K562 (cell line): ENCODE data around the gene ZSWIM7. TPM values are rescaled to one million over a fixed set of nuclear protein-coding genes. Genes with fewer than 3 reads are reported as not detected.

ENCODE experiments used
- ADNP ChIP-seq: fragments of 200-800 bp; sonication (Bioruptor generic); IDR thresholded peaks from 2 replicates; pipeline ENCODE4 v1.6.1; 2016; ENCODE audit warnings: missing genetic modification characterization, missing compliant biosample characterization
- BRD9 ChIP-seq: fragments of 450-650 bp; IDR thresholded peaks from 2 replicates; pipeline ENCODE4 v1.6.1; 2018; ENCODE audit warnings: low read depth; ENCODE audit not compliant: partially characterized antibody
- FOSL1 ChIP-seq: fragments of 200-800 bp; sonication (Bioruptor generic); conservative IDR thresholded peaks from 2 replicates; pipeline ENCODE4 v1.6.1; 2016; ENCODE audit warnings: missing genetic modification characterization, missing compliant biosample characterization
- KAT2B ChIP-seq: IDR thresholded peaks from one replicate; pipeline ENCODE4 v1.6.1; 2012; ENCODE audit warnings: low read depth, mild to moderate bottlenecking, control low read depth, inconsistent platforms, low read length, moderate library complexity
- MLLT1 ChIP-seq, 2 experiments: fragments of 450-650 bp; IDR thresholded peaks; 2 replicates each; pipeline ENCODE4 v1.6.1; 2016
- MTA3 ChIP-seq: fragments of 450-650 bp; formaldehyde crosslinking; IDR thresholded peaks from 2 replicates; pipeline ENCODE4 v1.6.1; 2017; ENCODE audit warnings: mild to moderate bottlenecking, borderline replicate concordance
- PTTG1 ChIP-seq: fragments of 450-650 bp; IDR thresholded peaks from 2 replicates; pipeline ENCODE4 v1.6.1; 2016; ENCODE audit warnings: low read depth, mild to moderate bottlenecking, missing genetic modification characterization, missing compliant biosample characterization
- SMAD2 ChIP-seq: fragments of 150-350 bp; IDR thresholded peaks from 2 replicates; pipeline ENCODE4 v1.6.1; 2014; ENCODE audit warnings: low read depth, mild to moderate bottlenecking, low read length
- SPI1 ChIP-seq: IDR thresholded peaks from 2 replicates; pipeline ENCODE4 v1.6.1; 2011; ENCODE audit warnings: low read depth, low read length, control low read depth, borderline replicate concordance
- ZFPM2 ChIP-seq: fragments of 250-450 bp; sonication (Bioruptor Pico); IDR thresholded peaks from 2 replicates; pipeline ENCODE4 v1.5.1; 2022; ENCODE audit warnings: mild to moderate bottlenecking
- ZNF134 ChIP-seq: fragments of 250-450 bp; sonication (Bioruptor Pico); conservative IDR thresholded peaks from 2 replicates; pipeline ENCODE4 v1.4.0; 2020
- ZNF639 ChIP-seq, 2 experiments: fragments of 200-800 bp in 1 of 2; sonication (Bioruptor generic) in 1 of 2; sonication (generic) in 1 of 2; formaldehyde crosslinking in 1 of 2; IDR thresholded peaks in 1 of 2; conservative IDR thresholded peaks in 1 of 2; 2 replicates each; pipeline versions ENCODE4 v1.5.0 to v1.6.1; 2016 to 2020; ENCODE audit warnings: missing compliant biosample characterization in 1 of 2, missing genetic modification characterization in 1 of 2, missing genetic modification reagents in 1 of 2
- ZNF668 ChIP-seq: fragments of 250-450 bp; sonication (Bioruptor Pico); IDR thresholded peaks from 2 replicates; pipeline ENCODE4 v1.8.0; 2022; ENCODE audit warnings: mild to moderate bottlenecking, inconsistent platforms
- polyA plus RNA-seq, 8 experiments: library from polyadenylated mRNA; depleted of rRNA in 4 of 8; stranded (reverse) in 5 of 8; unstranded in 3 of 8; fragments of >200 nt; fragmentation: Nextera tagmentation in 2 of 8; fragmentation: Illumina TruSeq in 1 of 8; extraction: Ambion mirVana in 2 of 8; extraction: Trizol in 1 of 8; gene quantifications; 2 replicates each; pipeline versions ENCODE4 v1.2.1 to v1.2.3, GENCODE V29; 2011 to 2014; ENCODE audit warnings: inconsistent platforms in 1 of 8, missing spikeins in 1 of 8
- total RNA-seq, 7 experiments: library from RNA; depleted of rRNA in 6 of 7; stranded (reverse); fragments of >200 nt in 6 of 7; fragmentation: Illumina TruSeq in 2 of 7; extraction: Trizol in 2 of 7; gene quantifications; 2 replicates each; pipeline versions ENCODE4 v1.2.1 to v1.2.3, GENCODE V29; 2011 to 2021; ENCODE audit warnings: low replicate concordance in 1 of 7
- TF ChIP-seq, protein P1 (sequence below): fragments of 250-450 bp; sonication (Bioruptor Pico); IDR thresholded peaks from 2 replicates; pipeline ENCODE4 v1.4.0; 2020
- TF ChIP-seq, protein P2 (sequence below), 3 experiments: fragments of 200-800 bp in 1 of 3; sonication (Bioruptor generic) in 1 of 3; sonication (generic) in 1 of 3; formaldehyde crosslinking in 1 of 3; IDR thresholded peaks; 2 replicates each; pipeline versions ENCODE4 v1.6.1 to v1.8.0; 2016 to 2022; ENCODE audit warnings: mild to moderate bottlenecking in 2 of 3, missing compliant biosample characterization in 2 of 3, missing genetic modification characterization in 2 of 3, missing genetic modification reagents in 1 of 3

ZSWIM7 gene
- total and polyA plus RNA-seq, 9 of the 15 experiments (the other 6 are each of a cell fraction or from before 2014, with no cell fraction given) = 5.9 to 18.7 (median 9.5) TPM

- 0 out of 2 replicates have a peak, but pooled peaks have one; percentile 16 for TF ChIP-seq SPI1
- 0 out of 2 replicates have a peak, but pooled peaks have one; percentile 13 for TF ChIP-seq FOSL1
- TF ChIP-seq PTTG1 (tag) = no peak
- TF ChIP-seq, protein P1, sequence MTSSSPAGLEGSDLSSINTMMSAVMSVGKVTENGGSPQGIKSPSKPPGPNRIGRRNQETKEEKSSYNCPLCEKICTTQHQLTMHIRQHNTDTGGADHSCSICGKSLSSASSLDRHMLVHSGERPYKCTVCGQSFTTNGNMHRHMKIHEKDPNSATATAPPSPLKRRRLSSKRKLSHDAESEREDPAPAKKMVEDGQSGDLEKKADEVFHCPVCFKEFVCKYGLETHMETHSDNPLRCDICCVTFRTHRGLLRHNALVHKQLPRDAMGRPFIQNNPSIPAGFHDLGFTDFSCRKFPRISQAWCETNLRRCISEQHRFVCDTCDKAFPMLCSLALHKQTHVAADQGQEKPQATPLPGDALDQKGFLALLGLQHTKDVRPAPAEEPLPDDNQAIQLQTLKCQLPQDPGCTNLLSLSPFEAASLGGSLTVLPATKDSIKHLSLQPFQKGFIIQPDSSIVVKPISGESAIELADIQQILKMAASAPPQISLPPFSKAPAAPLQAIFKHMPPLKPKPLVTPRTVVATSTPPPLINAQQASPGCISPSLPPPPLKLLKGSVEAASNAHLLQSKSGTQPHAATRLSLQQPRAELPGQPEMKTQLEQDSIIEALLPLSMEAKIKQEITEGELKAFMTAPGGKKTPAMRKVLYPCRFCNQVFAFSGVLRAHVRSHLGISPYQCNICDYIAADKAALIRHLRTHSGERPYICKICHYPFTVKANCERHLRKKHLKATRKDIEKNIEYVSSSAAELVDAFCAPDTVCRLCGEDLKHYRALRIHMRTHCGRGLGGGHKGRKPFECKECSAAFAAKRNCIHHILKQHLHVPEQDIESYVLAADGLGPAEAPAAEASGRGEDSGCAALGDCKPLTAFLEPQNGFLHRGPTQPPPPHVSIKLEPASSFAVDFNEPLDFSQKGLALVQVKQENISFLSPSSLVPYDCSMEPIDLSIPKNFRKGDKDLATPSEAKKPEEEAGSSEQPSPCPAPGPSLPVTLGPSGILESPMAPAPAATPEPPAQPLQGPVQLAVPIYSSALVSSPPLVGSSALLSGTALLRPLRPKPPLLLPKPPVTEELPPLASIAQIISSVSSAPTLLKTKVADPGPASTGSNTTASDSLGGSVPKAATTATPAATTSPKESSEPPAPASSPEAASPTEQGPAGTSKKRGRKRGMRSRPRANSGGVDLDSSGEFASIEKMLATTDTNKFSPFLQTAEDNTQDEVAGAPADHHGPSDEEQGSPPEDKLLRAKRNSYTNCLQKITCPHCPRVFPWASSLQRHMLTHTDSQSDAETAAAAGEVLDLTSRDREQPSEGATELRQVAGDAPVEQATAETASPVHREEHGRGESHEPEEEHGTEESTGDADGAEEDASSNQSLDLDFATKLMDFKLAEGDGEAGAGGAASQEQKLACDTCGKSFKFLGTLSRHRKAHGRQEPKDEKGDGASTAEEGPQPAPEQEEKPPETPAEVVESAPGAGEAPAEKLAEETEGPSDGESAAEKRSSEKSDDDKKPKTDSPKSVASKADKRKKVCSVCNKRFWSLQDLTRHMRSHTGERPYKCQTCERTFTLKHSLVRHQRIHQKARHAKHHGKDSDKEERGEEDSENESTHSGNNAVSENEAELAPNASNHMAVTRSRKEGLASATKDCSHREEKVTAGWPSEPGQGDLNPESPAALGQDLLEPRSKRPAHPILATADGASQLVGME (CRISPR knock-in tag) = no peak
- TF ChIP-seq ZNF134 (CRISPR knock-in tag) = no peak
- TF ChIP-seq, protein P2, sequence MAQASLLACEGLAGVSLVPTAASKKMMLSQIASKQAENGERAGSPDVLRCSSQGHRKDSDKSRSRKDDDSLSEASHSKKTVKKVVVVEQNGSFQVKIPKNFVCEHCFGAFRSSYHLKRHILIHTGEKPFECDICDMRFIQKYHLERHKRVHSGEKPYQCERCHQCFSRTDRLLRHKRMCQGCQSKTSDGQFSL (CRISPR knock-in tag; IDR thresholded peaks at IDR 0.05) = peak; percentile 36; the same call in 1 of the 2 replicates
- TF ChIP-seq, protein P2 (tag; IDR thresholded peaks at IDR 0.05) = no peak
- TF ChIP-seq ZFPM2 (CRISPR knock-in tag) = no peak
- no peak for TF ChIP-seq MTA3
- no peak for TF ChIP-seq KAT2B
- TF ChIP-seq ZNF639 (CRISPR knock-in tag; conservative IDR thresholded peaks at IDR 0.05 in 1 of 2, IDR thresholded peaks at IDR 0.05 in 1 of 2) = no peak
- 0 out of 2 replicates have a peak, but pooled peaks have one; percentile 9 for TF ChIP-seq ADNP (tag)
- TF ChIP-seq ZNF668 (CRISPR knock-in tag) = no peak
- no peak for TF ChIP-seq MLLT1 (IDR thresholded peaks at IDR 0.05)
- TF ChIP-seq SMAD2 = no peak
- no peak for TF ChIP-seq BRD9
- TF ChIP-seq, all 486 proteins: peak for 4
Observed at GRCh38 chr17:15981208-15981607, 18.3 kb downstream of the ZSWIM7 start (continued).
